ENCODE measurements around the gene OR2T1. TPM values are rescaled to one million over a fixed set of nuclear protein-coding genes. Genes with fewer than 3 reads are reported as not detected.

The OR2T1 gene
- total RNA-seq (not detected), polyA plus RNA-seq (not detected)

- Histone ChIP-seq H3K9me3 (no peaks in the 10 kb centered on the region), H3K36me3 (no peaks in the 10 kb centered on the region), H3K27ac (no peak within 1 kb of the TSS), H3K4me1 (no peaks in the 10 kb centered on the region), H3K27me3 (no peaks in the 10 kb centered on the region), H3K4me3 (no peak within 1 kb of the TSS)
- DNase-seq (no peak), ATAC-seq (no peak), FAIRE-seq (no peak)
- TF ChIP-seq CTCF (IDR thresholded peaks at IDR 0.05), result no peak
- intact Hi-C loops (cut with DNase I), result no loop called here
- 53 to 56% methylated on average over 3 of the region's 3 CpGs for WGBS, 2 donors
Observed at GRCh38 chr1:248402748-248403147, at the start of gene OR2T1. Gene OR2T1, plus strand, starts transcription at chr1:248403048. Its CDS starts 3,100 bp downstream, at chr1:248406148.

- Histone ChIP-seq H3K27me3 (no peaks in the 10 kb centered on the region), H3K4me1 (no peaks in the 10 kb centered on the region), H3K27ac (no peak overlapping the region), H3K36me3 (no peaks in the 10 kb centered on the region), H3K4me3 (no peak overlapping the region), H3K9me3 (no peaks in the 10 kb centered on the region)
- TF ChIP-seq CTCF (IDR thresholded peaks at IDR 0.05), result no peak
- intact Hi-C loops (cut with DNase I), result no loop called here
- WGBS, 2 donors, result 58 to 74% methylated on average over 3 of the region's 3 CpGs
- DNase-seq (no peak), ATAC-seq (no peak), FAIRE-seq (no peak)
Observed at GRCh38 chr1:248359415-248359814, 43.4 kb upstream of the OR2T1 start.

GRCh38 chr1:248361121-248361715 lies 41.6 kb upstream of the OR2T1 start, which contains the start of gene OR2T4:
Gene OR2T4, plus strand, starts transcription at chr1:248361665. Its CDS starts 0 bp downstream, at chr1:248361665.
- intact Hi-C loops (cut with DNase I), result no loop called here
- TF ChIP-seq CTCF (IDR thresholded peaks at IDR 0.05), result no peak
- no peaks in the 10 kb centered on the region for H3K9me3 ChIP-seq
- FAIRE-seq (no peak), DNase-seq (no peak), ATAC-seq (no peak)
- WGBS, 2 donors, result 43 to 55% methylated on average over 3 of the region's 3 CpGs
- no peaks in the 10 kb centered on the region for H3K27me3 ChIP-seq
- no peaks in the 10 kb centered on the region for H3K4me1 ChIP-seq
- H3K4me3 ChIP-seq, result no peak within 1 kb of the TSS
- no peak within 1 kb of the TSS for H3K27ac ChIP-seq
- H3K36me3 ChIP-seq, result no peaks in the 10 kb centered on the region

GRCh38 chr1:248366609-248367008 lies 36.2 kb upstream of the OR2T1 start:
- ATAC-seq, result no peak
- Histone ChIP-seq H3K4me3 (no peak overlapping the region), H3K27ac (no peak overlapping the region), H3K36me3 (no peaks in the 10 kb centered on the region), H3K27me3 (no peaks in the 10 kb centered on the region), H3K9me3 (no peaks in the 10 kb centered on the region), H3K4me1 (no peaks in the 10 kb centered on the region)
- intact Hi-C loops (cut with DNase I), result no loop called here
- TF ChIP-seq CTCF (IDR thresholded peaks at IDR 0.05), result no peak
- no peak for DNase-seq
- FAIRE-seq, result no peak

- intact Hi-C loops (cut with DNase I), result no loop called here
- no peaks in the 10 kb centered on the region for H3K4me1 ChIP-seq
- no peak for FAIRE-seq
- ATAC-seq, result no peak
- no peaks in the 10 kb centered on the region for H3K36me3 ChIP-seq
- H3K9me3 ChIP-seq, result no peaks in the 10 kb centered on the region
- H3K27ac ChIP-seq, result no peak overlapping the region
- DNase-seq, result no peak
- no peaks in the 10 kb centered on the region for H3K27me3 ChIP-seq
- no peak overlapping the region for H3K4me3 ChIP-seq
- TF ChIP-seq CTCF (IDR thresholded peaks at IDR 0.05), result no peak
- 49 to 60% methylated on average over 5 of the region's 5 CpGs for WGBS, 2 donors
Observed at GRCh38 chr1:248372394-248372793, 30.5 kb upstream of the OR2T1 start.

All from pancreas (tissue), 10 donors.